ENCODE data around the gene ZSWIM1. TPM values are rescaled to one million over a fixed set of nuclear protein-coding genes. Genes with fewer than 3 reads are reported as not detected.

The ZSWIM1 gene
- total RNA-seq, 1 donor from 2014 or later = 13.3 TPM

- H3K4me1 Mint-ChIP-seq (ENCODE audit: unreplicated experiment) = peaks cover 18% of the 10 kb centered on the region
- H3K36me3 Mint-ChIP-seq (ENCODE audit: unreplicated experiment) = peaks cover 21% of the 10 kb centered on the region
- H3K27ac Mint-ChIP-seq (ENCODE audit: unreplicated experiment) = no peak overlapping the region
- H3K27me3 Mint-ChIP-seq (ENCODE audit: unreplicated experiment) = no peaks in the 10 kb centered on the region
- peak overlapping the region; percentile 88 for H3K4me3 Mint-ChIP-seq (ENCODE audit: unreplicated experiment)
- no peak for TF ChIP-seq CTCF (IDR thresholded peaks at IDR 0.05)
- H3K9me3 Mint-ChIP-seq (ENCODE audit: unreplicated experiment) = no peaks in the 10 kb centered on the region
- no peak for DNase-seq (ENCODE audit: extremely low spot score, unreplicated experiment)
These were observed 11.9 kb downstream of the ZSWIM1 start for GRCh38 chr20:45892828-45893500.

DNA sequence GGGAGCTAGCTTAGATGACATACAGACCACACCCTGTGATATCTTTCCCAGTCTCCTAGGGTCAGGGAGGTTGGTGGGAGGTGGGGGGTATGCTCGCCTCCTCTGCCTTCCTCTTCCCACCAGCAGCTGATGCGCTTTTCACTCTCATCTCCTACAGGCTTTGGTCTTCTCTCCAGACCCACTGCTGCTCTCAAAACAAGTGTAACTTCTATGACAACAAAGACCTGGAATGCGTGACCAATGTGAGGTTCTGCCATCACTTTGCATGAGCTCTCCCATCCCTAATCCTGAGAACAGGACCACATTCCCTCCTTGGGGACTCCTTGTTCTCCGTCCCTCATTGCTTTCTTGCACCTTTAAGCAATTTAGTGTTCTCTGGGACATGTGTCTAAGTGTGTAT is 12.8 kb downstream of the ZSWIM1 start:
- peak overlapping the region; percentile 14 for H3K4me3 Mint-ChIP-seq (ENCODE audit: unreplicated experiment)
- TF ChIP-seq CTCF (IDR thresholded peaks at IDR 0.05) = no peak
- H3K9me3 Mint-ChIP-seq (ENCODE audit: unreplicated experiment) = no peaks in the 10 kb centered on the region
- H3K27ac Mint-ChIP-seq (ENCODE audit: unreplicated experiment) = no peak overlapping the region
- H3K4me1 Mint-ChIP-seq (ENCODE audit: unreplicated experiment) = peaks cover 18% of the 10 kb centered on the region
- DNase-seq (ENCODE audit: extremely low spot score, unreplicated experiment) = no peak
- H3K36me3 Mint-ChIP-seq (ENCODE audit: unreplicated experiment) = peaks cover 24% of the 10 kb centered on the region
- H3K27me3 Mint-ChIP-seq (ENCODE audit: unreplicated experiment) = no peaks in the 10 kb centered on the region

GRCh38 chr20:45894797-45895196 is 13.8 kb downstream of the ZSWIM1 start:
- no peak overlapping the region for H3K4me3 Mint-ChIP-seq (ENCODE audit: unreplicated experiment)
- no peaks in the 10 kb centered on the region for H3K27me3 Mint-ChIP-seq (ENCODE audit: unreplicated experiment)
- no peak overlapping the region for H3K27ac Mint-ChIP-seq (ENCODE audit: unreplicated experiment)
- TF ChIP-seq CTCF (IDR thresholded peaks at IDR 0.05) = no peak
- H3K9me3 Mint-ChIP-seq (ENCODE audit: unreplicated experiment) = no peaks in the 10 kb centered on the region
- H3K36me3 Mint-ChIP-seq (ENCODE audit: unreplicated experiment) = peaks cover 28% of the 10 kb centered on the region
- peaks cover 15% of the 10 kb centered on the region for H3K4me1 Mint-ChIP-seq (ENCODE audit: unreplicated experiment)
- DNase-seq (ENCODE audit: extremely low spot score, unreplicated experiment) = no peak

GRCh38 chr20:45896641-45897161 is 15.7 kb downstream of the ZSWIM1 start:
- DNase-seq (ENCODE audit: extremely low spot score, unreplicated experiment) = no peak
- no peaks in the 10 kb centered on the region for H3K9me3 Mint-ChIP-seq (ENCODE audit: unreplicated experiment)
- H3K27me3 Mint-ChIP-seq (ENCODE audit: unreplicated experiment) = no peaks in the 10 kb centered on the region
- H3K4me1 Mint-ChIP-seq (ENCODE audit: unreplicated experiment) = peaks cover 12% of the 10 kb centered on the region
- no peak overlapping the region for H3K4me3 Mint-ChIP-seq (ENCODE audit: unreplicated experiment)
- TF ChIP-seq CTCF (IDR thresholded peaks at IDR 0.05) = no peak
- no peak overlapping the region for H3K27ac Mint-ChIP-seq (ENCODE audit: unreplicated experiment)
- peaks cover 28% of the 10 kb centered on the region for H3K36me3 Mint-ChIP-seq (ENCODE audit: unreplicated experiment)

GRCh38 chr20:45897289-45897688 is 16.3 kb downstream of the ZSWIM1 start:
- Mint-ChIP-seq H3K9me3 (ENCODE audit: unreplicated experiment) (no peaks in the 10 kb centered on the region), H3K36me3 (ENCODE audit: unreplicated experiment) (peaks cover 28% of the 10 kb centered on the region), H3K27ac (ENCODE audit: unreplicated experiment) (no peak overlapping the region), H3K4me1 (ENCODE audit: unreplicated experiment) (peaks cover 8% of the 10 kb centered on the region), H3K27me3 (ENCODE audit: unreplicated experiment) (no peaks in the 10 kb centered on the region), H3K4me3 (ENCODE audit: unreplicated experiment) (no peak overlapping the region)
- no peak for TF ChIP-seq CTCF (IDR thresholded peaks at IDR 0.05)
- no peak for DNase-seq (ENCODE audit: extremely low spot score, unreplicated experiment)
